Esophagus muscularis mucosa (tissue), 4 donors: ENCODE results near the gene EXOC1L. TPM values are rescaled to one million over a fixed set of nuclear protein-coding genes. Genes with fewer than 3 reads are reported as not detected.

Experiments used
- DNase-seq: peaks from one replicate; pipeline ENCODE4 v3.0.0-alpha.2; 2017; ENCODE audit errors: extremely low spot score
- H3K27ac ChIP-seq, 4 donors: fragments of 200-600 bp; sonication (generic); replicated peaks in 1 of 4; 1 replicate in 3 of 4; 2 replicates in 1 of 4; pipeline ENCODE4 v1.5.1; 2016 to 2019; ENCODE audit warnings: mild to moderate bottlenecking in 1 of 4
- H3K27me3 ChIP-seq, 4 donors: fragments of 200-600 bp; sonication (generic); one replicate each; pipeline versions ENCODE4 v1.5.1 to v1.6.0; 2016 to 2019
- H3K36me3 ChIP-seq, 4 donors: fragments of 200-600 bp; sonication (generic); one replicate each; pipeline ENCODE4 v1.5.1; 2016 to 2019
- H3K4me1 ChIP-seq, 4 donors: fragments of 200-600 bp; sonication (generic); one replicate each; pipeline ENCODE4 v1.5.1; 2016 to 2019
- H3K4me3 ChIP-seq, 4 donors: fragments of 200-600 bp; sonication (generic); 1 replicate in 2 of 4; 2 replicates in 2 of 4; pipeline ENCODE4 v1.5.1; 2016 to 2019; ENCODE audit warnings: mild to moderate bottlenecking in 4 of 4, moderate library complexity in 1 of 4
- H3K9me3 ChIP-seq, 4 donors: fragments of 200-600 bp; sonication (generic); 1 replicate in 3 of 4; 2 replicates in 1 of 4; pipeline ENCODE4 v1.5.1; 2016 to 2019
- EP300 ChIP-seq: sonication (generic); formaldehyde crosslinking; IDR thresholded peaks from one replicate; pipeline ENCODE4 v1.6.1; 2017; ENCODE audit warnings: antibody characterized with exemption
- POLR2A ChIP-seq: fragments of 450-650 bp; IDR thresholded peaks from one replicate; pipeline ENCODE4 v1.6.1; 2017; ENCODE audit warnings: antibody characterized with exemption, moderate library complexity, mild to moderate bottlenecking, low read depth
- POLR2AphosphoS5 ChIP-seq, 2 donors: sonication (generic); formaldehyde crosslinking; IDR thresholded peaks; one replicate each; pipeline ENCODE4 v1.6.1; 2017; ENCODE audit warnings: antibody characterized with exemption in 2 of 2
- WGBS: methylation state at CpG from one replicate; pipeline ENCODE4 v1.1.5; 2018; 5-methylcytosine and 5-hydroxymethylcytosine counted together
- intact Hi-C: fragments of 100-400 bp; cut with DNase I; formaldehyde crosslinking; loops from one replicate; pipeline ENCODE4 v1.15.1; 2023
- small RNA-seq, 3 donors: library from RNA; depleted of rRNA; stranded (forward); fragments of <200 nt; gene quantifications; one replicate each; pipeline ENCODE3, GENCODE V24; 2016
- total RNA-seq, 4 donors: library from RNA; depleted of rRNA; stranded (reverse); fragments of >200 nt; gene quantifications; one replicate each; pipeline versions ENCODE4 v1.1.0 to v1.2.1, GENCODE V29; 2016
- TF ChIP-seq, protein P1 (sequence below), 3 experiments: fragments of 200-600 bp in 2 of 3; fragments of 450-650 bp in 1 of 3; sonication (generic) in 2 of 3; IDR thresholded peaks; one replicate each; pipeline ENCODE4 v1.5.1; 2017 to 2019; ENCODE audit warnings: antibody characterized with exemption in 3 of 3, mild to moderate bottlenecking in 2 of 3, moderate library complexity in 1 of 3

EXOC1L gene
- total RNA-seq, 4 donors from 2014 or later = not detected

DNA sequence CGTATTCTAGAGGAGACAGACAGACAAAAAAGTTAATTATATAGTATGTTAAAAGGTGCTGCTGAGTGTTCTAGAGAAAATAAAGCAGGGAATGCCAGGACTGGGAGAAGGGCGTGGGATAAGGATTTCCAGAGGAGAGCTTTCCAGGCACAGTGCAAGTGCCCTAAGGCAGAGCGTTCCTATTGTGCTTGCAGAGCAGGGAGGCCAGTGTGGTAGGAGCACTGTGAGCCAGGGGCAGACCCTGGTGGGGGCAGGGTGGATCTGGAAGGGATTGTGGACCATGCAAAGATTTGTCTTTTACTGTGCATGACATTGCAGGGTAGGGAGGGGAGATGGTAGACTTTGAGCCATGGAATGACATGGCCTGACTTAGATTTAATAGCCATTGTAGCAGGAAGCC is 59.6 kb downstream of the EXOC1L start:
- Histone ChIP-seq H3K9me3 (no peaks in the 10 kb centered on the region), H3K4me1 (peaks cover 0 to 19% (median 13%) of the 10 kb centered on the region in 4 donors), H3K36me3 (peaks cover 26 to 64% (median 49%) of the 10 kb centered on the region in 4 donors), H3K27me3 (no peaks in the 10 kb centered on the region), H3K27ac (no peak overlapping the region), H3K4me3 (no peak overlapping the region)
- DNase-seq = no peak
- intact Hi-C loops = no loop called here
- TF ChIP-seq POLR2AphosphoS5 (IDR thresholded peaks at IDR 0.05) = no peak
- TF ChIP-seq EP300 = no peak
- TF ChIP-seq, protein P1, sequence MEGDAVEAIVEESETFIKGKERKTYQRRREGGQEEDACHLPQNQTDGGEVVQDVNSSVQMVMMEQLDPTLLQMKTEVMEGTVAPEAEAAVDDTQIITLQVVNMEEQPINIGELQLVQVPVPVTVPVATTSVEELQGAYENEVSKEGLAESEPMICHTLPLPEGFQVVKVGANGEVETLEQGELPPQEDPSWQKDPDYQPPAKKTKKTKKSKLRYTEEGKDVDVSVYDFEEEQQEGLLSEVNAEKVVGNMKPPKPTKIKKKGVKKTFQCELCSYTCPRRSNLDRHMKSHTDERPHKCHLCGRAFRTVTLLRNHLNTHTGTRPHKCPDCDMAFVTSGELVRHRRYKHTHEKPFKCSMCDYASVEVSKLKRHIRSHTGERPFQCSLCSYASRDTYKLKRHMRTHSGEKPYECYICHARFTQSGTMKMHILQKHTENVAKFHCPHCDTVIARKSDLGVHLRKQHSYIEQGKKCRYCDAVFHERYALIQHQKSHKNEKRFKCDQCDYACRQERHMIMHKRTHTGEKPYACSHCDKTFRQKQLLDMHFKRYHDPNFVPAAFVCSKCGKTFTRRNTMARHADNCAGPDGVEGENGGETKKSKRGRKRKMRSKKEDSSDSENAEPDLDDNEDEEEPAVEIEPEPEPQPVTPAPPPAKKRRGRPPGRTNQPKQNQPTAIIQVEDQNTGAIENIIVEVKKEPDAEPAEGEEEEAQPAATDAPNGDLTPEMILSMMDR (IDR thresholded peaks at IDR 0.05) = no peak
- TF ChIP-seq POLR2A = no peak
- 96% methylated on average over 3 of the region's 3 CpGs for WGBS

DNA sequence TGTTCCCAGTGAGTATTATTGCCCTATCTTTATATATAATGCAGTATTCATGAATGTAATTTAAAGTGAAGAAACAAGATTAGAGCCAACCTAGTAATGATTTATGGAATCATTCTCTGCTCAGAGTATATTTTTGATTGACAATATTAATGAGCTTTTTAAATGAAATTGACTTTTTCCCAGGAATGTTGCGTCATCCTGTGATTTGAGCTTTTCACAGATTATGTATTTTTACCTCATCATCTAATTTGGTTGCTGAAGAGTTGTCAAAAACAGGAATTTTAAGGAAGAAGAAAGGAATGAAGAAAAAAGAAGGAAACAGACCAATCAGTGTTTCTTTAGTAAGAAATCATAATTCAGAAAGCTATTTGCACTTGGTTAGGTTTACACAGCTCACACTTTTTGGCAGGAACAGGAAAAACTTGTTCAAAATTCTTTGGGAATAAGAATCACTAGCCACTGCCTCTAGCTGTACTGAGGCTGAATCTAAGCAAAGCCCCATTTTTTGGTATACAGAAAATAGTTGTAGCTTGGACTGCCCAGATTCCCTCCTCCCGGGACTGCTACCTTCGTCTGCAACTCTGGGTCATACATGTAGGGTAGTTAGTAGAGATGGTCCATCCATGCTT is 61.2 kb downstream of the EXOC1L start:
- H3K4me3 ChIP-seq = no peak overlapping the region
- intact Hi-C loops = no loop called here
- 96% methylated on average over 3 of the region's 3 CpGs for WGBS
- H3K36me3 ChIP-seq = peaks cover 26 to 67% (median 47%) of the 10 kb centered on the region in 4 donors
- no peaks in the 10 kb centered on the region for H3K9me3 ChIP-seq
- no peak overlapping the region for H3K27ac ChIP-seq
- H3K4me1 ChIP-seq = peaks cover 0 to 17% (median 12%) of the 10 kb centered on the region in 4 donors
- no peaks in the 10 kb centered on the region for H3K27me3 ChIP-seq
- no peak for DNase-seq
- TF ChIP-seq EP300 (no peak), POLR2A (no peak), POLR2AphosphoS5 (IDR thresholded peaks at IDR 0.05) (no peak)
- TF ChIP-seq, protein P1 (IDR thresholded peaks at IDR 0.05) = no peak

DNA sequence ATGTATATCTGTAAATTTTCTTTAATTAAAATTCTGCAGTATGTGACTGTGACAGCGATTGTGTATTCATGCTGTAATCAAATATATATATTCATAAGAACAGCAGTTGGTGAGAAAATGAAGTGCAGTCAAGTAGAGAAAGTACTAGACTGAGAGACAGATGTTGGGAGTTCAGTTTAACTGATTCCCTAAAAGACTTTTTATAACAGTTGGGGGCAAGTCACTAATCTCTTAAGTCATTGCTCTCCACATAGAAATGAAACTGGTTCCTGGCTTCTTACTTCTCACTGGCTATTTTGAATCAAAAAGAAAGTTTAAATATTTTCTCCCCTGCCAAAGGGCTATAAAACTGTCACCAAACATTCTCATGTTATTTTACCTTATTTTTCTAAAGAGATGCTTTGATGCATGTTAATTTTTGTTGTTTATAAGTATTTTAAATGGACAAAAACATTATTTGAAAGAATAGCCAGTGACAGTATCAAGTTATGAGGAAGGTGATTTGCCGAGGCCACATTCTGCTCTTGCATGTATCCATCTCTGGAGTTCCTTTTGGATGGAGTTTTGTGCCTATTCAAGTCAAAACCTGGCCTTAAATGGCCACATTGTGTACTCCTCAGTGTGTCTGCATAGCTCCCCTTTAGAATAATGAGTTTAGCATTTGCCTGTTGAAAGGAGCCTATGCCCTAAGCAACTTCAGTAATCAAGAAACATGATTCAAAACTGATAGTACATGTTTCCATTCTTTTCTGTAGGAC is 64.7 kb downstream of the EXOC1L start:
- no peak overlapping the region for H3K4me3 ChIP-seq
- intact Hi-C loops = no loop called here
- WGBS = 79% methylated on average over 2 of the region's 2 CpGs
- TF ChIP-seq EP300 (no peak), POLR2A (no peak), POLR2AphosphoS5 (IDR thresholded peaks at IDR 0.05) (no peak)
- TF ChIP-seq, protein P1 (IDR thresholded peaks at IDR 0.05) = no peak
- H3K27me3 ChIP-seq = no peaks in the 10 kb centered on the region
- DNase-seq = no peak
- peaks cover 11 to 56% (median 35%) of the 10 kb centered on the region in 4 donors for H3K36me3 ChIP-seq
- no peaks in the 10 kb centered on the region for H3K9me3 ChIP-seq
- no peaks in the 10 kb centered on the region for H3K4me1 ChIP-seq
- H3K27ac ChIP-seq = no peak overlapping the region

DNA sequence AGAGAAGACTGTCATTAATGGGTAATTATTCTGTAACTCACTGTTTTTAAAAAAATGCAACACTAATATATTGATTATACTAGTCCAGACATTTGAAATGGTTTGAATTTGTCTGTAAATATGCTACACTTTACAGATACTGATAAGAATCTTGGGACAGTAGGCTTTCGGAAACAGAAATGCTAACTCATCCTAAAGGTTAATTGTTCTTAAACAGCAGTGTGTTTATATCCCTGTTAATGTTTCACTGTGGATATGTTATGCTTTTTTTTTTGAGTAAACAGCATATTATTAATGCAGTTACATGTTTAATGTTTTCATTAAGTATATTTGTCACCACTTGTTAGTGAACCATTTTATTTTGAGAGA is 65.2 kb downstream of the EXOC1L start:
- Histone ChIP-seq H3K4me1 (no peaks in the 10 kb centered on the region), H3K36me3 (peaks cover 10 to 56% (median 35%) of the 10 kb centered on the region in 4 donors), H3K4me3 (no peak overlapping the region), H3K27me3 (no peaks in the 10 kb centered on the region), H3K27ac (no peak overlapping the region), H3K9me3 (no peaks in the 10 kb centered on the region)
- intact Hi-C loops = no loop called here
- WGBS = 87% methylated on average over 1 of the region's 1 CpG
- TF ChIP-seq POLR2AphosphoS5 (IDR thresholded peaks at IDR 0.05) = no peak
- TF ChIP-seq, protein P1 (IDR thresholded peaks at IDR 0.05) = no peak
- no peak for TF ChIP-seq POLR2A
- no peak for DNase-seq

Small RNAs within 50 kb of the gene (small RNA-seq; reads per million reads assigned to genes)
- 0 reads per million in 3 donors for gene RNU6-276P
- 0 reads per million in 3 donors for gene RNU6-652P

Other genes with a start within 250 kb of the EXOC1L start
- not detected for gene PDCL2, start 227.5 kb upstream of the EXOC1L start, total RNA-seq
- gene NMU, start 183.5 kb upstream of the EXOC1L start, total RNA-seq = not detected
- gene EXOC1, start 33.9 kb downstream of the EXOC1L start, total RNA-seq = 10 to 100 TPM; 22.0 to 33.6 (median 23.6) TPM
- 1 to 10 TPM; 3.5 to 5.0 (median 3.8) TPM for gene CEP135, start 129.2 kb downstream of the EXOC1L start, total RNA-seq